ENCODE measurements around the gene HOXA13.

The HOXA13 gene

GRCh38 chr7:27154901-27155815 lies 44.7 kb downstream of the HOXA13 start:
- TF ChIP-seq CTCF (IDR thresholded peaks at IDR 0.05; ENCODE audit: low read depth, low read length), result no peak
- DNase-seq (ENCODE audit: extremely low read depth, low read depth), result no peak

- TF ChIP-seq CTCF (IDR thresholded peaks at IDR 0.05; ENCODE audit: low read depth, low read length), result no peak
- DNase-seq (ENCODE audit: extremely low read depth, low read depth), result no peak
Measured at GRCh38 chr7:27154369-27154768, 45.5 kb downstream of the HOXA13 start.

GRCh38 chr7:27153526-27153925 lies 46.4 kb downstream of the HOXA13 start:
- no peak for DNase-seq (ENCODE audit: extremely low read depth, low read depth)
- no peak for TF ChIP-seq CTCF (IDR thresholded peaks at IDR 0.05; ENCODE audit: low read depth, low read length)

DNA sequence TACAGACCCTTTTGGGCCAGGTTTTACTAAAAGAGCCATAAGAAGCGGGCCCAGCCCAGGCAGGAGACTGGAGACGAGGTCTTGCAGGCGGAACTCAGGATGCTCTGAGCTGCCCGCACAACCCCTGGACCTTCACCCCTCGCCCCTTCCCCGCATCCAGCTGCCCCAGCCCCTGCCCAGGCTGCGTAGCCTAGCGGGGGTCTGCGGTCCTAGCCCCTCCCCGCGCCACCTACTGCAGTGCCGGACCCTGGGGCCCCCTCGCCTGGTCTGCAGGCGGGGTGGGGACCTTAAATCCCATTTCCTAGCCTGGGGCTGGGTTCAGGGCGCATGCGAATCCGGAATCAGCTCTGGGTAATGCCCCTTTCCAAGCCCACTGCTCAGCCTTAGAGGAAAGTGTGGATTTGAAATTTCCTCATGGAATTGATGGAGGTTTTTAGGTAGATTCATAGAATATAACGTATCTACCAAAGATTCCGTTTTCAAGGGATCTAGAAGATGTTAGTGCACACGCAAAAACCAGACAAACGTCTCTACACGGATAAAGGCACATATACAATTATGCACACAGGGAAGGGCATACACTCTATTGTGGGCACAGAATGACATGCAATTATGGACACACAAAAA lies 47.0 kb downstream of the HOXA13 start:
- DNase-seq (ENCODE audit: extremely low read depth, low read depth), result no peak

GRCh38 chr7:27151931-27152815 lies 47.7 kb downstream of the HOXA13 start, which contains the start of gene HOXA3:
Gene HOXA3 (minus strand): TSS chr7:27152583. CDS start chr7:27110640, 41,943 bp downstream.
- no peak for TF ChIP-seq CTCF (IDR thresholded peaks at IDR 0.05; ENCODE audit: low read depth, low read length)
- DNase-seq (ENCODE audit: extremely low read depth, low read depth), result no peak

More for the DNA sequence above, 47.0 kb downstream of the HOXA13 start:
- TF ChIP-seq CTCF (IDR thresholded peaks at IDR 0.05; ENCODE audit: low read depth, low read length), result no peak

- DNase-seq (ENCODE audit: extremely low read depth, low read depth), result no peak
Measured at GRCh38 chr7:27151341-27151930, 48.5 kb downstream of the HOXA13 start.

More at GRCh38 chr7:27151341-27151930, 48.5 kb downstream of the HOXA13 start:
- TF ChIP-seq CTCF (IDR thresholded peaks at IDR 0.05; ENCODE audit: low read depth, low read length), result no peak
